ENCODE measurements around the gene VAV3. TPM values are rescaled to one million over a fixed set of nuclear protein-coding genes. Genes with fewer than 3 reads are reported as not detected.

The VAV3 gene
- total RNA-seq, 4 donors from 2014 or later, result 2.2 to 20.4 (median 4.0) TPM

- no peak overlapping the region for H3K4me3 ChIP-seq
- H3K4me1 ChIP-seq, result no peaks in the 10 kb centered on the region
- no peaks in the 10 kb centered on the region for H3K27me3 ChIP-seq
- no peaks in the 10 kb centered on the region for H3K36me3 ChIP-seq
- 48% methylated on average over 3 of the region's 3 CpGs for WGBS, 2 donors
- TF ChIP-seq POLR2A (IDR thresholded peaks at IDR 0.05), result no peak
- no peak overlapping the region for H3K27ac ChIP-seq
- no peak for DNase-seq (ENCODE audit: low spot score in 2 of 2)
- H3K9me3 ChIP-seq, result no peaks in the 10 kb centered on the region
Measured at GRCh38 chr1:107949467-107950253, 15.3 kb downstream of the VAV3 start.

DNA sequence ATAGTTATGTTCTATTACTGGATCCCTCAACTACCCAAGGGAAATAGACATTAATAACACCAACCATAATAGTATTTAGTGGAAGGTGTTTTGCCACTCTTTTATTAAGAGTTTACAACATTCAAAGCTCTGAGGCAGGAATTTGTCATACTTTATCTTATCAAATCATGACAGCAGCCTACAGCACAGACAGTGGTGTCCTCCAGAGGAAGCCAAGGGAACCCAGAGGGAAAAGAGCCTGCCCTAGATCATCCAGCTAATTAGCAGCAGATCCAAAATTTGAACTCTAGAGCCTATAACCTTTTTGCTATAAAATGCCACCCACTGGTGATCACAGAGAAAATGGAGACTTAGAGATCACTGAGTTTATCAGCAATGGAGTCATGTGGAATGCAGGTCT is 18.2 kb downstream of the VAV3 start:
- DNase-seq (ENCODE audit: low spot score in 2 of 2), result no peak
- TF ChIP-seq EP300 (IDR thresholded peaks at IDR 0.05) (no peak), CTCF (IDR thresholded peaks at IDR 0.05) (no peak), POLR2A (IDR thresholded peaks at IDR 0.05) (no peak)
- Histone ChIP-seq H3K4me1 (no peaks in the 10 kb centered on the region), H3K27me3 (no peaks in the 10 kb centered on the region), H3K4me3 (no peak overlapping the region), H3K36me3 (no peaks in the 10 kb centered on the region), H3K9me3 (no peaks in the 10 kb centered on the region), H3K27ac (no peak overlapping the region)

- Histone ChIP-seq H3K27ac (no peak overlapping the region), H3K36me3 (no peaks in the 10 kb centered on the region), H3K4me3 (no peak overlapping the region), H3K9me3 (no peaks in the 10 kb centered on the region), H3K4me1 (peaks cover 0 to 8% (median 0%) of the 10 kb centered on the region in 4 donors), H3K27me3 (no peaks in the 10 kb centered on the region)
- TF ChIP-seq POLR2A (IDR thresholded peaks at IDR 0.05) (no peak), CTCF (IDR thresholded peaks at IDR 0.05) (no peak), EP300 (IDR thresholded peaks at IDR 0.05) (no peak)
- 79 to 82% methylated on average over 4 of the region's 4 CpGs for WGBS, 2 donors
- DNase-seq (ENCODE audit: low spot score in 2 of 2), result no peak
Measured at GRCh38 chr1:107943694-107944093, 21.3 kb downstream of the VAV3 start.

GRCh38 chr1:107942814-107943213 is 22.2 kb downstream of the VAV3 start:
- DNase-seq (ENCODE audit: low spot score in 2 of 2), result no peak
- Histone ChIP-seq H3K36me3 (no peaks in the 10 kb centered on the region), H3K4me3 (no peak overlapping the region), H3K27ac (no peak overlapping the region), H3K4me1 (peaks cover 0 to 8% (median 0%) of the 10 kb centered on the region in 4 donors), H3K27me3 (no peaks in the 10 kb centered on the region), H3K9me3 (no peaks in the 10 kb centered on the region)
- WGBS, 2 donors, result 55 to 60% methylated on average over 1 of the region's 1 CpG
- no peak for TF ChIP-seq CTCF (IDR thresholded peaks at IDR 0.05)
- no peak for TF ChIP-seq POLR2A (IDR thresholded peaks at IDR 0.05)
- TF ChIP-seq EP300 (IDR thresholded peaks at IDR 0.05), result no peak

GRCh38 chr1:107941531-107941930 is 23.4 kb downstream of the VAV3 start:
- no peaks in the 10 kb centered on the region for H3K27me3 ChIP-seq
- DNase-seq (ENCODE audit: low spot score in 2 of 2), result no peak
- H3K9me3 ChIP-seq, result no peaks in the 10 kb centered on the region
- no peaks in the 10 kb centered on the region for H3K36me3 ChIP-seq
- H3K27ac ChIP-seq, result peak overlapping the region in 2 of 4 donors; percentile 56 to 67
- no peak overlapping the region for H3K4me3 ChIP-seq
- peaks cover 0 to 11% (median 4%) of the 10 kb centered on the region in 4 donors for H3K4me1 ChIP-seq
- TF ChIP-seq POLR2A (IDR thresholded peaks at IDR 0.05), result no peak
- TF ChIP-seq EP300 (IDR thresholded peaks at IDR 0.05), result no peak
- no peak for TF ChIP-seq CTCF (IDR thresholded peaks at IDR 0.05)
